Esophagus squamous epithelium (tissue), 5 donors: ENCODE measurements around the gene VPS4B. TPM values are rescaled to one million over a fixed set of nuclear protein-coding genes. Genes with fewer than 3 reads are reported as not detected.

Experiments
- DNase-seq: peaks from one replicate; lab custom pipeline; 2025; lab: John Stamatoyannopoulos, UW
- H3K27ac ChIP-seq, 4 donors: fragments of 200-600 bp; sonication (generic); one replicate each; pipeline ENCODE4 v1.5.1; 2016 to 2019; ENCODE audit warnings: mild to moderate bottlenecking in 1 of 4
- H3K27me3 ChIP-seq, 4 donors: fragments of 200-600 bp; sonication (generic); 1 replicate in 3 of 4; 2 replicates in 1 of 4; pipeline versions ENCODE4 v1.5.1 to v1.6.0; 2017 to 2021; ENCODE audit warnings: antibody characterized with exemption in 1 of 4
- H3K36me3 ChIP-seq, 3 donors: fragments of 200-600 bp; sonication (generic); one replicate each; pipeline ENCODE4 v1.5.1; 2016 to 2019
- H3K4me1 ChIP-seq, 3 donors: fragments of 200-600 bp; sonication (generic); one replicate each; pipeline ENCODE4 v1.5.1; 2017 to 2019
- H3K4me3 ChIP-seq, 4 donors: fragments of 200-600 bp; sonication (generic); 1 replicate in 3 of 4; 2 replicates in 1 of 4; pipeline ENCODE4 v1.5.1; 2016 to 2019; ENCODE audit warnings: mild to moderate bottlenecking in 2 of 4, moderate library complexity in 1 of 4
- H3K9me3 ChIP-seq, 3 donors: fragments of 200-600 bp; sonication (generic); one replicate each; pipeline ENCODE4 v1.5.1; 2016 to 2019
- POLR2A ChIP-seq, 4 donors: fragments of 450-650 bp; IDR thresholded peaks; one replicate each; pipeline ENCODE4 v1.6.1; 2017; ENCODE audit warnings: antibody characterized with exemption in 4 of 4, mild to moderate bottlenecking in 4 of 4, moderate library complexity in 3 of 4
- WGBS, 2 donors: methylation state at CpG; one replicate each; pipeline ENCODE4 v1.1.5; 2018; 5-methylcytosine and 5-hydroxymethylcytosine counted together
- intact Hi-C: fragments of 100-400 bp; cut with DNase I; formaldehyde crosslinking; loops from one replicate; pipeline ENCODE4 v1.15.0; 2022
- total RNA-seq, 4 donors: library from RNA; depleted of rRNA; stranded (reverse); fragments of >200 nt; gene quantifications; one replicate each; pipeline ENCODE4 v1.1.0, GENCODE V29; 2016
- TF ChIP-seq, protein P1 (sequence below), 6 experiments: fragments of 450-650 bp in 4 of 6; fragments of 200-600 bp in 2 of 6; sonication (generic) in 2 of 6; IDR thresholded peaks; one replicate each; pipeline ENCODE4 v1.5.1; 2016 to 2019; ENCODE audit warnings: antibody characterized with exemption in 6 of 6, mild to moderate bottlenecking in 4 of 6, moderate library complexity in 4 of 6
- donor health status: DM: yes; HTN: yes; CAD: no.

VPS4B gene
- total RNA-seq, 4 donors from 2014 or later, result 68.5 to 92.1 (median 76.5) TPM

DNA sequence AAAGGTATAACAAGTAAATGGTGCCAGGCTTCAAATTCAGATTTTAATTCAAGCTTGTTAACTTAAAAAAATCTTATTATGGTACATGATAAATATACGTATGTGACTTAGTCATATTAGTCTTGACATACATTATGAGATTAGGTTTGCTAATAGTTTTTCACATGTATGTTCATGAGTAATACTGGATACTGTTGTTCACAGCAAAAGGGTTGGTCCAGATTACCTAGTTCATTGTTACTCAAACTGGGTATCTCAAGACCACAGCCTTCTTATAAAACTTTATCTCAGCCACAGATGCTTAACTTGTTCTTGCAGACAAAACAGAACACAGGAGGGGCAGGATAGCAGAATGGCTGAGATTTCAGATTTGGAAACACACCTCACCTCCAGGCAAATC lies 26.8 kb downstream of the VPS4B start:
- WGBS, 2 donors, result 94 to 97% methylated on average over 1 of the region's 1 CpG
- no peak for DNase-seq
- TF ChIP-seq POLR2A (IDR thresholded peaks at IDR 0.05), result no peak

DNA sequence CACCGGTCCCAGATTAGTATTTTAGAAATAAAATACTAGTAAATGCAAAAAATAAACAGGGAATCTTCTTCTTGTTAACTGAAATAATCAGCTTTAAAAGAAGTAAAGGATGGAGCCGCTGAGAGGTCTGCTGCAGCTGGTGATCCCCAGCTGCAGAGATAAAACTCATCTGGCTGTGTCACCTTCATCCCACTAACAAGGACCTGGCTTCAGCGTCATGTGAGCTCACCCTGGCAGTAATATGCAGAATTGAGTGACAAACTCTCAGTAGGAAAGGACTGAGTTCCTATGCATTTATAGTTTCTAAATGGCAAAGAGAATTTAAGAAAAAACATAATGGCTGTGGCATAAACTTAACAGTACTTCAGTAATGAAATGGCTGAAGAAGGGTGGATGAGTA lies 27.3 kb downstream of the VPS4B start:
- H3K4me3 ChIP-seq, result no peak overlapping the region
- H3K4me1 ChIP-seq, result no peaks in the 10 kb centered on the region
- TF ChIP-seq, protein P1, sequence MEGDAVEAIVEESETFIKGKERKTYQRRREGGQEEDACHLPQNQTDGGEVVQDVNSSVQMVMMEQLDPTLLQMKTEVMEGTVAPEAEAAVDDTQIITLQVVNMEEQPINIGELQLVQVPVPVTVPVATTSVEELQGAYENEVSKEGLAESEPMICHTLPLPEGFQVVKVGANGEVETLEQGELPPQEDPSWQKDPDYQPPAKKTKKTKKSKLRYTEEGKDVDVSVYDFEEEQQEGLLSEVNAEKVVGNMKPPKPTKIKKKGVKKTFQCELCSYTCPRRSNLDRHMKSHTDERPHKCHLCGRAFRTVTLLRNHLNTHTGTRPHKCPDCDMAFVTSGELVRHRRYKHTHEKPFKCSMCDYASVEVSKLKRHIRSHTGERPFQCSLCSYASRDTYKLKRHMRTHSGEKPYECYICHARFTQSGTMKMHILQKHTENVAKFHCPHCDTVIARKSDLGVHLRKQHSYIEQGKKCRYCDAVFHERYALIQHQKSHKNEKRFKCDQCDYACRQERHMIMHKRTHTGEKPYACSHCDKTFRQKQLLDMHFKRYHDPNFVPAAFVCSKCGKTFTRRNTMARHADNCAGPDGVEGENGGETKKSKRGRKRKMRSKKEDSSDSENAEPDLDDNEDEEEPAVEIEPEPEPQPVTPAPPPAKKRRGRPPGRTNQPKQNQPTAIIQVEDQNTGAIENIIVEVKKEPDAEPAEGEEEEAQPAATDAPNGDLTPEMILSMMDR (IDR thresholded peaks at IDR 0.05), result no peak
- no peaks in the 10 kb centered on the region for H3K27me3 ChIP-seq
- no peak overlapping the region for H3K27ac ChIP-seq
- WGBS, 2 donors, result 87 to 94% methylated on average over 3 of the region's 3 CpGs
- peaks cover 5 to 100% (median 20%) of the 10 kb centered on the region in 3 donors for H3K36me3 ChIP-seq
- intact Hi-C loops, result no loop called here
- no peak for DNase-seq
- no peaks in the 10 kb centered on the region for H3K9me3 ChIP-seq

More for the DNA sequence above, 26.8 kb downstream of the VPS4B start:
- Histone ChIP-seq H3K4me3 (no peak overlapping the region), H3K27me3 (no peaks in the 10 kb centered on the region), H3K36me3 (peaks cover 5 to 100% (median 20%) of the 10 kb centered on the region in 3 donors), H3K4me1 (no peaks in the 10 kb centered on the region), H3K9me3 (no peaks in the 10 kb centered on the region), H3K27ac (no peak overlapping the region)
- intact Hi-C loops, result no loop called here

DNA sequence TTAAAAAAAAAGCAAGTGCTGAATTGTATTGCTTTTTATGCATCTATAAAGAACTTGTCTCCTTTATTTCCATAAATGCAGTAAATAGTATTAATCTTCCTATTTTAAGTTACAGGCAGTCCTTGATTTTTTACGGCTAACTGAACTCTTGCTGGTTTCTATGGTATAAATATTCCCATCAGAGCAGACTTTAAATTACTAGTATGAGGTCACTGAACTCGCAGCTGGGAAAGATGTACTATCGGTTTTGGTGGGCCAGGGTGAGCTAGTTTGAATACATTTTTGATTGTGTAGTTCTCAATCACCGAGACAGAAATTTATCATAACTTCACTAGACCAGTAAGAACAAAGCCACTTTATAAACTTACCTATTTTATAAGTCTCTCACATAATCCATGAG lies 34.4 kb downstream of the VPS4B start:
- DNase-seq, result no peak
- Histone ChIP-seq H3K27me3 (no peaks in the 10 kb centered on the region), H3K9me3 (no peaks in the 10 kb centered on the region), H3K36me3 (peaks cover 0 to 67% (median 0%) of the 10 kb centered on the region in 3 donors), H3K27ac (no peak overlapping the region), H3K4me1 (no peaks in the 10 kb centered on the region), H3K4me3 (no peak overlapping the region)
- no peak for TF ChIP-seq POLR2A (IDR thresholded peaks at IDR 0.05)
- TF ChIP-seq, protein P1 (IDR thresholded peaks at IDR 0.05), result no peak
- intact Hi-C loops, result no loop called here
- WGBS, 2 donors, result 85 to 90% methylated on average over 4 of the region's 4 CpGs

DNA sequence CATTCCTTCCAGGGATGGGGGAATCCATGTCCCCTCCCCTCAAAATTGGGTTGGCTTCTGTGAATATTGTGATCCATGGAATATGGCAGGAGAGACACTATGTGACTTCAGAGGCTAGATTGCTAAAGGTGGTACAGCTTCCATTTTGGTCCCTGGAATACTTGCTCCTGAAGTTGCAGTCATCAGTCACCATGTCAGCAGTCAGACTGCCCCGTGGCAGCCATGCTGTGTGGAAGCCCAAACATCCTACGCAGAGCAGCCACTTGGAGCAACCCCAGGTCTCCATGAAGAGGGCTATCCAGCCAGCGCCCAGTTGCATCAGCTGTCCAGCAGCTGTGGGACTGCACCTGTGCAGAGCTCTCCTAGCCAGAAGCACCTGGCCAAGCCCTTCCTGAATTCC lies 39.4 kb downstream of the VPS4B start:
- 86 to 100% methylated on average over 1 to 3 of the region's 3 CpGs for WGBS, 2 donors

DNA sequence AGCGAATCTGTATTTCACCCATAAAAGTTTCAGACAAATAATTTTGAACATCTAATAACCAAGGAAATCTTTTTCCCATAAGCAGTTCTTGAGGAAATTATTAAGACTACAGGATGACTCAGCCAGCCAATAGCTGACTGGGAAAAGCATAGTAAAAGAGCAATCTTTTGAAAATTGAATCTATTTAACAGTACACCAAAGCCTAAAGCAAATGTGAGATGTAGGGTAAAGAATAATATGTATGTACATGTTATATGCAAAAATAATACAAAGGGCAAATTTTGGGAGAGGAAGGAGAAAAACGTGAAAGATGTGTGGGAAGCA lies 42.7 kb downstream of the VPS4B start:
- DNase-seq, result no peak

More for the DNA sequence above, 39.4 kb downstream of the VPS4B start:
- Histone ChIP-seq H3K4me3 (no peak overlapping the region), H3K27me3 (no peaks in the 10 kb centered on the region), H3K27ac (no peak overlapping the region), H3K9me3 (no peaks in the 10 kb centered on the region), H3K4me1 (peaks cover 0 to 10% (median 0%) of the 10 kb centered on the region in 3 donors), H3K36me3 (peaks cover 0 to 19% (median 0%) of the 10 kb centered on the region in 3 donors)
- no peak for DNase-seq
- intact Hi-C loops, result no loop called here
- no peak for TF ChIP-seq POLR2A (IDR thresholded peaks at IDR 0.05)
- TF ChIP-seq, protein P1 (IDR thresholded peaks at IDR 0.05), result no peak

More for the DNA sequence above, 42.7 kb downstream of the VPS4B start:
- H3K4me1 ChIP-seq, result peaks cover 0 to 10% (median 0%) of the 10 kb centered on the region in 3 donors
- no peak overlapping the region for H3K4me3 ChIP-seq
- WGBS, 2 donors, result 45 to 57% methylated on average over 2 of the region's 2 CpGs
- intact Hi-C loops, result no loop called here
- no peak for TF ChIP-seq POLR2A (IDR thresholded peaks at IDR 0.05)
- TF ChIP-seq, protein P1 (IDR thresholded peaks at IDR 0.05), result no peak
- H3K9me3 ChIP-seq, result no peaks in the 10 kb centered on the region
- H3K36me3 ChIP-seq, result peaks cover 0 to 14% (median 0%) of the 10 kb centered on the region in 3 donors
- H3K27me3 ChIP-seq, result no peaks in the 10 kb centered on the region
- no peak overlapping the region for H3K27ac ChIP-seq
